ENCODE measurements around the gene OR2H1.
"Not testable (repeated sequence)": the region's sequence is repeated elsewhere in the genome, so short reads cannot be mapped to it uniquely, and the experiment has no call there.

Gene OR2H1

GRCh38 chr6:29439006-29439405, 17.9 kb upstream of the OR2H1 start, which contains the start of gene OR10C1:
TSS of gene OR10C1 (plus strand) at chr6:29439306. CDS start at chr6:29440016, 710 bp downstream.
- TF ChIP-seq ZFX (IDR thresholded peaks at IDR 0.05), result no peak
- TF ChIP-seq, protein P1, sequence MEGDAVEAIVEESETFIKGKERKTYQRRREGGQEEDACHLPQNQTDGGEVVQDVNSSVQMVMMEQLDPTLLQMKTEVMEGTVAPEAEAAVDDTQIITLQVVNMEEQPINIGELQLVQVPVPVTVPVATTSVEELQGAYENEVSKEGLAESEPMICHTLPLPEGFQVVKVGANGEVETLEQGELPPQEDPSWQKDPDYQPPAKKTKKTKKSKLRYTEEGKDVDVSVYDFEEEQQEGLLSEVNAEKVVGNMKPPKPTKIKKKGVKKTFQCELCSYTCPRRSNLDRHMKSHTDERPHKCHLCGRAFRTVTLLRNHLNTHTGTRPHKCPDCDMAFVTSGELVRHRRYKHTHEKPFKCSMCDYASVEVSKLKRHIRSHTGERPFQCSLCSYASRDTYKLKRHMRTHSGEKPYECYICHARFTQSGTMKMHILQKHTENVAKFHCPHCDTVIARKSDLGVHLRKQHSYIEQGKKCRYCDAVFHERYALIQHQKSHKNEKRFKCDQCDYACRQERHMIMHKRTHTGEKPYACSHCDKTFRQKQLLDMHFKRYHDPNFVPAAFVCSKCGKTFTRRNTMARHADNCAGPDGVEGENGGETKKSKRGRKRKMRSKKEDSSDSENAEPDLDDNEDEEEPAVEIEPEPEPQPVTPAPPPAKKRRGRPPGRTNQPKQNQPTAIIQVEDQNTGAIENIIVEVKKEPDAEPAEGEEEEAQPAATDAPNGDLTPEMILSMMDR (conservative IDR thresholded peaks at IDR 0.05), result no peak
- H3K27ac ChIP-seq, result no peak within 1 kb of the TSS

- H3K27ac ChIP-seq, result no peak overlapping the region
- TF ChIP-seq, protein P1 (conservative IDR thresholded peaks at IDR 0.05), result no peak
- TF ChIP-seq ZFX (IDR thresholded peaks at IDR 0.05), result no peak
Observed at GRCh38 chr6:29442719-29443118, 14.2 kb upstream of the OR2H1 start.

- not testable (repeated sequence) for H3K27ac ChIP-seq
Observed at GRCh38 chr6:29444031-29444430, 12.9 kb upstream of the OR2H1 start.

- H3K27ac ChIP-seq, result no peak overlapping the region
- TF ChIP-seq, protein P1 (conservative IDR thresholded peaks at IDR 0.05), result no peak
- no peak for TF ChIP-seq ZFX (IDR thresholded peaks at IDR 0.05)
Observed at GRCh38 chr6:29447670-29448069, 9.3 kb upstream of the OR2H1 start.

DNA sequence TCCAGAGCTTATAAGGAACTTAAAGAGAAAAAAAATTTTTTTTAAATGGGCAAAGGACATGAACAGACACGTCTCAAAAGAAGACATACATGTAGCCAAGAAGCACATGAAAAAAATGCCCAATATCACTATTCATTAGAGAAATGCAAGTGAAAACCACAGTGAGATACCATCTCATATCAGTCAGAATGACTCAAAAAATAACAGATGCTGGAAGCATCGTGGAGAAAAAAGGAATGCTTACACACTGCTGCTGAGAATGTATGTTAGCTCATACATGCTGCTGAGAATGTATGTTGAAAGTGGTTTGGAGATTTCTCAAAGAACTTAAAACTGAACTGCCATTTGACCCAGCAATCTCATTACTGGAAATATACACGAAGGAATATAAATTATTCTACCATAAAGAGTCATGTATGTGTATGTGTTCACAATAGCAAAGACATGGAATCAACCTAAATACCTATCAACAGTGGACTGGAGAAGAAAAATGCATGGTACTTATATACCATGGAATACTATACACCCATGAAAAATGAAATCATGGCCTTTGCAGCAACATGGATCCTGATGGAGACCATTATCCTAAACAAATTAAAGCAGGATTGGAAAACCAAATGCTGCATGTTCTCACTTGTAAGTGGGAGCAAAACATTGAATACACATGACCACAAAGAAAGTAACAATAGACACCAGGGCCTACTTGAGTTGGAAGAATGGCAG, 5.3 kb upstream of the OR2H1 start:
- TF ChIP-seq, protein P1 (conservative IDR thresholded peaks at IDR 0.05), result no peak
- TF ChIP-seq ZFX (IDR thresholded peaks at IDR 0.05), result no peak
- H3K27ac ChIP-seq, result no peak overlapping the region

- no peak overlapping the region for H3K27ac ChIP-seq
- no peak for TF ChIP-seq ZFX (IDR thresholded peaks at IDR 0.05)
- TF ChIP-seq, protein P1 (conservative IDR thresholded peaks at IDR 0.05), result no peak
Observed at GRCh38 chr6:29461021-29461814, 4.3 kb downstream of the OR2H1 start.

DNA sequence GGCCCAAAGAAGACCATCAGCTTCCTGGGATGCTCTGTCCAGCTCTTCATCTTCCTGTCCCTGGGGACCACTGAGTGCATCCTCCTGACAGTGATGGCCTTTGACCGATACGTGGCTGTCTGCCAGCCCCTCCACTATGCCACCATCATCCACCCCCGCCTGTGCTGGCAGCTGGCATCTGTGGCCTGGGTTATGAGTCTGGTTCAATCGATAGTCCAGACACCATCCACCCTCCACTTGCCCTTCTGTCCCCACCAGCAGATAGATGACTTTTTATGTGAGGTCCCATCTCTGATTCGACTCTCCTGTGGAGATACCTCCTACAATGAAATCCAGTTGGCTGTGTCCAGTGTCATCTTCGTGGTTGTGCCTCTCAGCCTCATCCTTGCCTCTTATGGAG, 5.1 kb downstream of the OR2H1 start:
- no peak for TF ChIP-seq ZFX (IDR thresholded peaks at IDR 0.05)
- TF ChIP-seq, protein P1 (conservative IDR thresholded peaks at IDR 0.05), result no peak

More for the DNA sequence above, 5.1 kb downstream of the OR2H1 start:
- no peak overlapping the region for H3K27ac ChIP-seq

Data from C4-2B (cell line).